ENCODE data around the gene ALG1L2.
"Not testable (repeated sequence)": the region's sequence is repeated elsewhere in the genome, so short reads cannot be mapped to it uniquely, and the experiment has no call there.

Gene ALG1L2

GRCh38 chr3:130081351-130081881 lies at the start of gene ALG1L2:
Gene ALG1L2, plus strand, starts transcription at chr3:130081831. Its CDS starts 186 bp downstream, at chr3:130082017.
- no peak for DNase-seq (ENCODE audit: low read depth in 1 of 2, low spot score in 1 of 2)

GRCh38 chr3:130037126-130037815 lies 44.4 kb upstream of the ALG1L2 start:
- DNase-seq (ENCODE audit: low read depth in 1 of 2, low spot score in 1 of 2) = not testable (repeated sequence)

- DNase-seq (ENCODE audit: low read depth in 1 of 2, low spot score in 1 of 2) = not testable (repeated sequence)
These were observed 38.9 kb upstream of the ALG1L2 start for GRCh38 chr3:130042736-130043135.

- DNase-seq (ENCODE audit: low read depth in 1 of 2, low spot score in 1 of 2) = not testable (repeated sequence)
These were observed 38.0 kb upstream of the ALG1L2 start for GRCh38 chr3:130043658-130044057.

GRCh38 chr3:130044370-130044769 lies 37.3 kb upstream of the ALG1L2 start:
- no peak for DNase-seq (ENCODE audit: low read depth in 1 of 2, low spot score in 1 of 2)

GRCh38 chr3:130048726-130049125 lies 32.9 kb upstream of the ALG1L2 start:
- no peak for DNase-seq (ENCODE audit: low read depth in 1 of 2, low spot score in 1 of 2)

GRCh38 chr3:130052366-130052765 lies 29.3 kb upstream of the ALG1L2 start:
- not testable (repeated sequence) for DNase-seq (ENCODE audit: low read depth in 1 of 2, low spot score in 1 of 2)

GRCh38 chr3:130052965-130053364 lies 28.7 kb upstream of the ALG1L2 start:
- not testable (repeated sequence) for DNase-seq (ENCODE audit: low read depth in 1 of 2, low spot score in 1 of 2)

- DNase-seq (ENCODE audit: low read depth in 1 of 2, low spot score in 1 of 2) = not testable (repeated sequence)
These were observed 23.9 kb upstream of the ALG1L2 start for GRCh38 chr3:130057536-130058266.

- DNase-seq (ENCODE audit: low read depth in 1 of 2, low spot score in 1 of 2) = not testable (repeated sequence)
These were observed 23.4 kb upstream of the ALG1L2 start for GRCh38 chr3:130058267-130058657.

GRCh38 chr3:130058716-130059115 lies 22.9 kb upstream of the ALG1L2 start:
- not testable (repeated sequence) for DNase-seq (ENCODE audit: low read depth in 1 of 2, low spot score in 1 of 2)

- DNase-seq (ENCODE audit: low read depth in 1 of 2, low spot score in 1 of 2) = not testable (repeated sequence)
These were observed 22.5 kb upstream of the ALG1L2 start for GRCh38 chr3:130059162-130059561.

- DNase-seq (ENCODE audit: low read depth in 1 of 2, low spot score in 1 of 2) = no peak
These were observed 8.0 kb upstream of the ALG1L2 start for GRCh38 chr3:130073582-130073981.

- DNase-seq (ENCODE audit: low read depth in 1 of 2, low spot score in 1 of 2) = no peak
These were observed 4.0 kb upstream of the ALG1L2 start for GRCh38 chr3:130077636-130078035.

- DNase-seq (ENCODE audit: low read depth in 1 of 2, low spot score in 1 of 2) = not testable (repeated sequence)
These were observed 1.9 kb downstream of the ALG1L2 start for GRCh38 chr3:130083363-130084090.

GRCh38 chr3:130084436-130084980 lies 2.9 kb downstream of the ALG1L2 start:
- no peak for DNase-seq (ENCODE audit: low read depth in 1 of 2, low spot score in 1 of 2)

- no peak for DNase-seq (ENCODE audit: low read depth in 1 of 2, low spot score in 1 of 2)
These were observed 4.2 kb downstream of the ALG1L2 start for GRCh38 chr3:130085881-130086280.

GRCh38 chr3:130086628-130087027 lies 5.0 kb downstream of the ALG1L2 start:
- DNase-seq (ENCODE audit: low read depth in 1 of 2, low spot score in 1 of 2) = not testable (repeated sequence)

GRCh38 chr3:130088061-130088460 lies 6.4 kb downstream of the ALG1L2 start:
- no peak for DNase-seq (ENCODE audit: low read depth in 1 of 2, low spot score in 1 of 2)

GRCh38 chr3:130090681-130091080 lies 9.1 kb downstream of the ALG1L2 start:
- DNase-seq (ENCODE audit: low read depth in 1 of 2, low spot score in 1 of 2) = not testable (repeated sequence)

GRCh38 chr3:130091958-130092357 lies 10.3 kb downstream of the ALG1L2 start:
- DNase-seq (ENCODE audit: low read depth in 1 of 2, low spot score in 1 of 2) = no peak
